ENCODE measurements around the gene CPNE5.

CPNE5 gene

DNA sequence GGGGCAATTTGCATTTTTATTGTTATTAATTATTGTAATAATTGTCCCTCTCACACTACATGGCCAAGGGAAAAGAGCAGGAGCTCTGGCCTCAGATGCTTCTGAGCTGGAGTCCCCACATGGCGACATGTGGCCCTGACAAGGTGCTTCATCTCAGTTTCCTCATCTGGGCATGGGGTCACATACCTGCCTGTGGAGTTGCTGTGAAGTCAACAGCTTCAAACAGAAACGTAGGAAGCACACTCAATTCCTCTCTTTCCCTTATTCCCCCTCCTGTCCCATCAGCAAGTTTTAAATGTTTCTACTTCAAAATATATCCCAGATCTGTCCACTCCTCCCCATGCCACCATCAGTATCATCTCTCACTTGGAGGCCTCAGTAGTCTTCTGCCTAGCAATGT is 8.7 kb downstream of the CPNE5 start:
- TF ChIP-seq SIN3A (IDR thresholded peaks at IDR 0.05; ENCODE audit: borderline replicate concordance, insufficient read depth, low read length) (no peak), TAF1 (IDR thresholded peaks at IDR 0.05; ENCODE audit: borderline replicate concordance, insufficient read depth, low read length) (no peak), FOXP2 (optimal IDR thresholded peaks at IDR 0.05; ENCODE audit: borderline replicate concordance, extremely low read depth, extremely low read length, insufficient read depth) (no peak), POLR2AphosphoS5 (IDR thresholded peaks at IDR 0.05; ENCODE audit: low read depth, low read length) (no peak), REST (IDR thresholded peaks at IDR 0.05; ENCODE audit: insufficient read depth in 1 of 2, low read depth in 2 of 2, low read length in 2 of 2) (no peak)

DNA sequence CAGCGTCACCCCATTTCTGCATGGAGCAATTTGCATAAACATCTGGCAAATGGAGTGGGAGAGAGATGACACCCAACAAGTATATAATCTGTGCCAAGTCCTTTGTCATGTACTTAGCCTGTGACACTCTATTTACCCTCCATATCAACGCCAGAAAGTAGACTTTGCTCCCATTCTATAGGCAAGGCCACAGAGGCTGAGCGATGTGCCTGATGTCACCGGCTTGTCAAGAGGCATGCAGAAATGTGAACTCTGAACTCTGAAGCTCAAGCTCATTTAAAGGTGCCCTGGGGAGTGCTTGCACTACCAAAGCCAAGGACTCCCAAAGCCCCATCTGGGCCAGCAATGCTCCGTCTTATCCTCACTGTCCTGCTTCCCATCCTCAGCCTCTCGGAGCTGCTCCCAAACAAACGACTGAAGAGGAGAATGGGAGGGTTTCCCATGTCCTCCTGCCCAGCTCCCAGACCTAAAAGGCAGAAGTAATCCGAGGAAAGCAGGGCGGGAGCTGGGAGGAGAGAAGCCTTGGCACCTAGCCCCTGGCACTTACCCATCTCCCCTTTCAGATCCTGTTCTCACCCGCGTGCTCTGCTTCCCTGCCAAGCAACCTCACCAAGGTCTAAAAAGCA is 9.2 kb downstream of the CPNE5 start:
- TF ChIP-seq REST (IDR thresholded peaks at IDR 0.05; ENCODE audit: insufficient read depth in 1 of 2, low read depth in 2 of 2, low read length in 2 of 2) (no peak), POLR2AphosphoS5 (IDR thresholded peaks at IDR 0.05; ENCODE audit: low read depth, low read length) (no peak)

GRCh38 chr6:36827261-36828079 is 11.8 kb downstream of the CPNE5 start:
- TF ChIP-seq REST (IDR thresholded peaks at IDR 0.05; ENCODE audit: insufficient read depth in 1 of 2, low read depth in 2 of 2, low read length in 2 of 2) (0 out of 4 replicates have a peak, but pooled peaks of 1 of the 2 experiments have one; percentile 61), FOXP2 (optimal IDR thresholded peaks at IDR 0.05; ENCODE audit: borderline replicate concordance, extremely low read depth, extremely low read length, insufficient read depth) (peak; percentile 62), SIN3A (IDR thresholded peaks at IDR 0.05; ENCODE audit: borderline replicate concordance, insufficient read depth, low read length) (0 out of 2 replicates have a peak, but pooled peaks have one; percentile 44), POLR2AphosphoS5 (IDR thresholded peaks at IDR 0.05; ENCODE audit: low read depth, low read length) (no peak)

GRCh38 chr6:36826520-36827227 is 12.6 kb downstream of the CPNE5 start:
- TF ChIP-seq FOXP2 (optimal IDR thresholded peaks at IDR 0.05; ENCODE audit: borderline replicate concordance, extremely low read depth, extremely low read length, insufficient read depth), result no peak
- no peak for TF ChIP-seq TAF1 (IDR thresholded peaks at IDR 0.05; ENCODE audit: borderline replicate concordance, insufficient read depth, low read length)
- TF ChIP-seq SIN3A (IDR thresholded peaks at IDR 0.05; ENCODE audit: borderline replicate concordance, insufficient read depth, low read length), result no peak
- no peak for TF ChIP-seq REST (IDR thresholded peaks at IDR 0.05; ENCODE audit: insufficient read depth in 1 of 2, low read depth in 2 of 2, low read length in 2 of 2)
- no peak for TF ChIP-seq POLR2AphosphoS5 (IDR thresholded peaks at IDR 0.05; ENCODE audit: low read depth, low read length)

All from PFSK-1 (cell line).